HepG2 (cell line): Measurements from ENCODE around the gene IL1RL1. TPM values are rescaled to one million over a fixed set of nuclear protein-coding genes. Genes with fewer than 3 reads are reported as not detected.

ENCODE experiments used
- BCL3 ChIP-seq: sonication (generic); formaldehyde crosslinking; IDR thresholded peaks from 2 replicates; pipeline ENCODE4 v1.5.1; 2020; ENCODE audit warnings: mild to moderate bottlenecking, missing genetic modification reagents, moderate library complexity
- ERF ChIP-seq: IDR thresholded peaks from 2 replicates; pipeline ENCODE4 v1.6.1; 2018; ENCODE audit warnings: missing biosample characterization, missing genetic modification reagents
- HNF4G ChIP-seq, 2 experiments: sonication (generic) in 1 of 2; formaldehyde crosslinking in 1 of 2; IDR thresholded peaks; 2 replicates each; pipeline versions ENCODE4 v1.4.0 to v1.6.1; 2011 to 2020; ENCODE audit warnings: borderline replicate concordance in 2 of 2, low read depth in 2 of 2, mild to moderate bottlenecking in 2 of 2, low read length in 1 of 2, missing genetic modification reagents in 1 of 2, moderate library complexity in 1 of 2
- KLF15 ChIP-seq: sonication (generic); formaldehyde crosslinking; IDR thresholded peaks from 2 replicates; pipeline ENCODE4 v1.8.1; 2023; ENCODE audit warnings: borderline replicate concordance, mild to moderate bottlenecking, inconsistent platforms, missing genetic modification reagents, mixed read lengths
- PREB ChIP-seq: sonication (generic); formaldehyde crosslinking; IDR thresholded peaks from 2 replicates; pipeline ENCODE4 v1.4.0; 2020; ENCODE audit warnings: missing genetic modification reagents
- RARG ChIP-seq: sonication (generic); formaldehyde crosslinking; IDR thresholded peaks from 2 replicates; pipeline ENCODE4 v1.4.0; 2020; ENCODE audit warnings: low read depth, mild to moderate bottlenecking, missing genetic modification reagents
- SKI ChIP-seq: fragments of 450-650 bp; IDR thresholded peaks from one replicate; pipeline ENCODE4 v1.6.1; 2018; ENCODE audit warnings: mild to moderate bottlenecking; ENCODE audit not compliant: partially characterized antibody
- TFE3 ChIP-seq: IDR thresholded peaks from 2 replicates; pipeline ENCODE4 v1.6.1; 2016
- THRA ChIP-seq: sonication (generic); formaldehyde crosslinking; IDR thresholded peaks from 2 replicates; pipeline ENCODE4 v1.4.0; 2020; ENCODE audit warnings: missing genetic modification reagents, borderline replicate concordance
- ZBTB43 ChIP-seq: sonication (generic); formaldehyde crosslinking; conservative IDR thresholded peaks from 2 replicates; pipeline ENCODE4 v1.4.0; 2020; ENCODE audit warnings: missing genetic modification reagents
- ZBTB7B ChIP-seq: sonication (generic); formaldehyde crosslinking; IDR thresholded peaks from 2 replicates; pipeline ENCODE4 v1.4.0; 2020; ENCODE audit warnings: missing genetic modification reagents
- ZFY ChIP-seq: sonication (generic); formaldehyde crosslinking; IDR thresholded peaks from 2 replicates; pipeline ENCODE4 v1.4.0; 2020; ENCODE audit warnings: missing genetic modification reagents
- ZNF562 ChIP-seq: sonication (generic); formaldehyde crosslinking; IDR thresholded peaks from 2 replicates; pipeline ENCODE4 v1.8.0; 2022; ENCODE audit warnings: missing genetic modification reagents, borderline replicate concordance
- ZNF574 ChIP-seq: sonication (generic); formaldehyde crosslinking; IDR thresholded peaks from 2 replicates; pipeline ENCODE4 v1.4.0; 2020; ENCODE audit warnings: missing genetic modification reagents
- ZNF747 ChIP-seq: sonication (generic); formaldehyde crosslinking; IDR thresholded peaks from 2 replicates; pipeline ENCODE4 v1.8.1; 2023; ENCODE audit warnings: missing genetic modification reagents, mild to moderate bottlenecking, borderline replicate concordance
- ZNF878 ChIP-seq: sonication (generic); formaldehyde crosslinking; IDR thresholded peaks from 2 replicates; pipeline ENCODE4 v1.8.1; 2023; ENCODE audit warnings: mild to moderate bottlenecking, missing genetic modification reagents, moderate library complexity
- ZSCAN20 ChIP-seq: sonication (generic); formaldehyde crosslinking; IDR thresholded peaks from 2 replicates; pipeline ENCODE4 v1.4.0; 2020; ENCODE audit warnings: missing genetic modification reagents, mild to moderate bottlenecking, borderline replicate concordance
- polyA plus RNA-seq, 8 experiments: library from polyadenylated mRNA; depleted of rRNA in 3 of 8; stranded (reverse) in 7 of 8; unstranded in 1 of 8; fragments of >200 nt; fragmentation: Illumina TruSeq in 4 of 8; extraction: Trizol in 4 of 8; gene quantifications; 2 replicates each; pipeline versions ENCODE4 v1.2.1 to v1.2.3, GENCODE V29; 2011 to 2016; ENCODE audit warnings: low read depth in 4 of 8, missing spikeins in 1 of 8, mixed read lengths in 1 of 8; ENCODE audit not compliant: insufficient read depth in 1 of 8
- total RNA-seq, 5 experiments: library from RNA; depleted of rRNA; stranded (reverse); fragments of >200 nt; fragmentation: Illumina TruSeq; extraction: Trizol; gene quantifications; 2 replicates each; pipeline ENCODE4 v1.2.3, GENCODE V29; 2016; ENCODE audit warnings: low read depth in 1 of 5

Gene IL1RL1
- total and polyA plus RNA-seq, 2 of the 13 experiments (the other 11 are each of a cell fraction or from before 2014, with no cell fraction given), result 0.02 to 0.03 TPM

GRCh38 chr2:102355526-102356380, 44.4 kb downstream of the IL1RL1 start, which contains the start of gene IL18R1 (continued):
- 0 out of 2 replicates have a peak, but pooled peaks have one; percentile 12 for TF ChIP-seq HNF4G (IDR thresholded peaks at IDR 0.05; ENCODE audit: borderline replicate concordance, low read depth, low read length)
- peak; percentile 63; the same call in 1 of the 2 replicates for TF ChIP-seq HNF4G (CRISPR knock-in tag; IDR thresholded peaks at IDR 0.05; ENCODE audit: borderline replicate concordance, low read depth)
- TF ChIP-seq BCL3, result peak; percentile 75; the same call in 1 of the 2 replicates
- no peak for TF ChIP-seq ZNF562 (CRISPR knock-in tag)
- TF ChIP-seq SKI, result peak; percentile 52
- peak; percentile 88 for TF ChIP-seq ZBTB7B (CRISPR knock-in tag)
- peak; percentile 85; the same call in 1 of the 2 replicates for TF ChIP-seq ERF (CRISPR knock-in tag)
- TF ChIP-seq KLF15 (CRISPR knock-in tag), result no peak
- TF ChIP-seq THRA, result peak; percentile 48; the same call in 1 of the 2 replicates
- peak; percentile 32; the same call in 1 of the 2 replicates for TF ChIP-seq ZNF878 (CRISPR knock-in tag)
- 0 out of 2 replicates have a peak, but pooled peaks have one; percentile 44 for TF ChIP-seq ZSCAN20 (CRISPR knock-in tag)
- peak; percentile 63; the same call in 1 of the 2 replicates for TF ChIP-seq ZBTB43 (CRISPR knock-in tag)
- 0 out of 2 replicates have a peak, but pooled peaks have one; percentile 30 for TF ChIP-seq TFE3 (CRISPR knock-in tag)
- TF ChIP-seq ZNF574 (CRISPR knock-in tag), result peak; percentile 75
- no peak for TF ChIP-seq ZNF747 (CRISPR knock-in tag)
- TF ChIP-seq ZFY (CRISPR knock-in tag), result peak; percentile 75
- no peak for TF ChIP-seq PREB (CRISPR knock-in tag)
- TF ChIP-seq RARG (CRISPR knock-in tag), result no peak
